GM13976 (cell line): Measurements from ENCODE around the gene PLPP3.

ENCODE experiments used
- DNase-seq: peaks from one replicate; pipeline ENCODE4 v3.0.0; 2012; ENCODE audit warnings: low spot score
- in situ Hi-C: fragments of 300-500 bp; cut with MboI; formaldehyde crosslinking; loops from one replicate; pipeline ENCODE4 v1.12.0; 2022; ENCODE audit warnings: low sequenced_read_pairs, mixed read lengths, inconsistent platforms; ENCODE audit not compliant: unreplicated experiment
- TF ChIP-seq, protein P1 (sequence below): IDR thresholded peaks from 2 replicates; pipeline ENCODE4 v1.5.1; 2012; ENCODE audit warnings: borderline replicate concordance, mild to moderate bottlenecking; ENCODE audit not compliant: insufficient read depth; ENCODE audit errors: extremely low read depth, missing control alignments, control extremely low read depth

The PLPP3 gene

GRCh38 chr1:56526571-56527174, 52.7 kb downstream of the PLPP3 start:
- DNase-seq, result no peak
- TF ChIP-seq, protein P1, sequence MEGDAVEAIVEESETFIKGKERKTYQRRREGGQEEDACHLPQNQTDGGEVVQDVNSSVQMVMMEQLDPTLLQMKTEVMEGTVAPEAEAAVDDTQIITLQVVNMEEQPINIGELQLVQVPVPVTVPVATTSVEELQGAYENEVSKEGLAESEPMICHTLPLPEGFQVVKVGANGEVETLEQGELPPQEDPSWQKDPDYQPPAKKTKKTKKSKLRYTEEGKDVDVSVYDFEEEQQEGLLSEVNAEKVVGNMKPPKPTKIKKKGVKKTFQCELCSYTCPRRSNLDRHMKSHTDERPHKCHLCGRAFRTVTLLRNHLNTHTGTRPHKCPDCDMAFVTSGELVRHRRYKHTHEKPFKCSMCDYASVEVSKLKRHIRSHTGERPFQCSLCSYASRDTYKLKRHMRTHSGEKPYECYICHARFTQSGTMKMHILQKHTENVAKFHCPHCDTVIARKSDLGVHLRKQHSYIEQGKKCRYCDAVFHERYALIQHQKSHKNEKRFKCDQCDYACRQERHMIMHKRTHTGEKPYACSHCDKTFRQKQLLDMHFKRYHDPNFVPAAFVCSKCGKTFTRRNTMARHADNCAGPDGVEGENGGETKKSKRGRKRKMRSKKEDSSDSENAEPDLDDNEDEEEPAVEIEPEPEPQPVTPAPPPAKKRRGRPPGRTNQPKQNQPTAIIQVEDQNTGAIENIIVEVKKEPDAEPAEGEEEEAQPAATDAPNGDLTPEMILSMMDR, result no peak
- in situ Hi-C loops, result no loop called here

DNA sequence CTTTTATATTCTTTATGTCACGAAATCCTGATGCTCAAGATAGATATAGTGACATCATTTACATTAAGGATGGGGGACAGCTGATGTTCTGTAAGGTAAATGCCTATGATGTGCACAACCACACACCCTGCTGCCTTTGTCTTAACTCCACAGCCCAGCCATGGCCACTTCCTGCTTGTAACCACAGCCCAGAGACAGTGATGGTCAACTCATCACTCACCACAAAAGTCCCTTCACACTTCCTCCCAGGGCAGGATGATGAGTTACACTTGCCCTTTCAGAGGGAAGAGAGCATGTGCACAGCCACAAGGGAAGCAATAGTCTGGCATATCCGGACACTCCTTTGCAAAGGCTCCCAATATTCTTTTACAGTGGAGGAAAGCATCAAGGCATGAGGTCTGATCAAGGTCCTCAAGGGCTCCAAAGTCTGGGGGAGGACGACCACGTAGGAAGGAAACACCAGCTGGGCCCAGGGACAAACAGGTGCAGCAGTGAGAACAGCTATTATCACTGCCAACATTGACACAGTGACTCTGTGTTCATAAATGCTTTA, 53.8 kb downstream of the PLPP3 start:
- TF ChIP-seq, protein P1, result no peak
- in situ Hi-C loops, result no loop called here
- DNase-seq, result peak; percentile 18

GRCh38 chr1:56524263-56524662, 55.1 kb downstream of the PLPP3 start:
- TF ChIP-seq, protein P1, result no peak
- no peak for DNase-seq
- in situ Hi-C loops, result no loop called here

DNA sequence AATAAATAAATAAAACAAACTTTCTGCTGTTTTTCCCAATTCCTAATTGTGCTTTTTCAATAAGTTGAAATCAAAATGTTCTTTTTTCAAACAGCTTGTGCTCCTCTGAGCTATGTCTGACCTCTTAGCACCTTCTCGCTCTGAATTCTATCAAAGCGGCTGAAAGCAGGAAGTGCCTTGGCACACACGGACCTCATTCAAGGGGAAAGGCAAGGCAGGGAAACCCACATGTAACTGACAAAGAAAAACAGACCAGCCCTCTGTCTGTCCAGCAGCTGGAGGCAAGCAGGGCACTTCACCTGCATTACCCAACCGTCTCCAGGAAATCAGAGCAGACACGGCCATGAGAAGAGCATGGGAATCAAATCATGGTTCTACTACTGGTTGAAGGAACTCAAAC, 56.7 kb downstream of the PLPP3 start:
- TF ChIP-seq, protein P1, result no peak
- in situ Hi-C loops, result no loop called here
- no peak for DNase-seq

DNA sequence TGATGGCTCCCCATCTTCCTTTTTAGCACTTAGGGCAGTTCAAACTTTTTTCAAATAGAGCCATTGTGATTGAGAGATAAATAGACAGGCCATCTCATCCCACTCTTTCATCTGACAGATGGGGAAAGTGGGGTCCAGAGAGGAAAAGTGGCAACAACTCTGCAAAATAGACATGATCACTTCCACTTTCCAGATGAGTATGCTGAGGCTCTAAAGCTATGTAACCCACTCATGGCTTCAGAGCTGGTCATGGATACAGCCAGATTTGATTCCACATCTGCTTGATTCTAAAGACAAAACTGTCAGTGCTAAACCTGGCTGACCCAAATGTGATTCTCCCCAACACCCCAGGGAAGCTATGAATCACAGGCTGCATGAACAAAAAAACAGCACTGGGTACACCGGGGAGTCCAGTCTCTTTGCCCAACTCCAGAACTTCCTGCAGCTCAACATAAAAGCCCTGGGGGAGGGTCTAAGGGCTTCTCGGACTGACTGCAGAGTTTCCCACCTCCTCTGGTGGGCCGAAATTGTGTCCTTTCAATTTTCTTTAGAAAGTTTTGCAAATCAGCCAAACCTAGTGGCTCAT, 59.3 kb downstream of the PLPP3 start:
- DNase-seq, result no peak
- TF ChIP-seq, protein P1, result no peak
- in situ Hi-C loops, result no loop called here

GRCh38 chr1:56517404-56518130, 61.8 kb downstream of the PLPP3 start:
- no peak for DNase-seq
- in situ Hi-C loops, result no loop called here
- TF ChIP-seq, protein P1, result no peak
